NCI-H510A treated with DMSO at 0.1 percent for 48 hours (cell line): ENCODE results near the gene FXYD7.
"Not testable (repeated sequence)": the region's sequence is repeated elsewhere in the genome, so short reads cannot be mapped to it uniquely, and the experiment has no call there.

Experiments used
- DNase-seq: peaks from one replicate; lab custom pipeline; 2025; lab: John Stamatoyannopoulos, UW

FXYD7 gene

DNA sequence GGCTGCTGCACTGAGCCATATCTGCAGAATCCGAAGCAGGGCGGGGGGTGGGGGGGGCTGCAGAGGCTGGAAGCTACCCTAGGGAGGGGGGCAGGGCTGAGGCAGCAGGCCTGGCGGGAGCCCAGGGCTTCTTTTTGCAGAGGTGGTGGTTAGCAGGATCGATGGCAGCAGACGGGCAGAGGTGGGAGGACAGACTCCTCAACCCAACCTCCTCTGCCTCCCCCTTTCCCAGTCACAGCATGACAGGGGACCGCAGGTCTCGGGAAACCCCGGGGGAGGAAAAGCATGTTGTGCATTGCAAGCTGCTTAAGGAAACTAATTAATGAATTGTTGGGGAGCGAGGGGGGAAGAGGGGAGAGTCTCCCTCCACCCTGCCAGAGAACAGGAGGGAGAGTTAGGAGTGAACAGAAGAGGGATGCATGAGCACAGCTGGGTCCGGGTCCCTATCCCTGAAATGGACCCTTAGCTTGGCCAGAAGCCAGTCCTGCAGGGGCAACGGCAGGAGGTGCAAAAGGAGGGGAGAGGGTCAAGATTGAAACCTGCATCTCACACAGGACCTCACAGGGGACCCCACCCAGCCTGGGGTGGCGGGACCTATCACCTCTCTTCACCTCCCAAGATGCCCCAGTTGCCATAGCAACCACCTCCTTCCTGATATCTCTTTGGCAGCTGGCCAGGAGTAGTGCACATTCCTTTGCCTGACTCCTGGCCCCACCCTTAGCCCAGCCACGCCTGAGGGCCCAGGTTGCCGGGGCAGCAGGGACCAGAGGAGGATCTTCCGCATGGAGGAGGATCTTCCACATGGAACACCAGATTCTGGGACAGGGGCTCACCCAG is 1.8 kb downstream of the FXYD7 start:
- DNase-seq: no peak

DNA sequence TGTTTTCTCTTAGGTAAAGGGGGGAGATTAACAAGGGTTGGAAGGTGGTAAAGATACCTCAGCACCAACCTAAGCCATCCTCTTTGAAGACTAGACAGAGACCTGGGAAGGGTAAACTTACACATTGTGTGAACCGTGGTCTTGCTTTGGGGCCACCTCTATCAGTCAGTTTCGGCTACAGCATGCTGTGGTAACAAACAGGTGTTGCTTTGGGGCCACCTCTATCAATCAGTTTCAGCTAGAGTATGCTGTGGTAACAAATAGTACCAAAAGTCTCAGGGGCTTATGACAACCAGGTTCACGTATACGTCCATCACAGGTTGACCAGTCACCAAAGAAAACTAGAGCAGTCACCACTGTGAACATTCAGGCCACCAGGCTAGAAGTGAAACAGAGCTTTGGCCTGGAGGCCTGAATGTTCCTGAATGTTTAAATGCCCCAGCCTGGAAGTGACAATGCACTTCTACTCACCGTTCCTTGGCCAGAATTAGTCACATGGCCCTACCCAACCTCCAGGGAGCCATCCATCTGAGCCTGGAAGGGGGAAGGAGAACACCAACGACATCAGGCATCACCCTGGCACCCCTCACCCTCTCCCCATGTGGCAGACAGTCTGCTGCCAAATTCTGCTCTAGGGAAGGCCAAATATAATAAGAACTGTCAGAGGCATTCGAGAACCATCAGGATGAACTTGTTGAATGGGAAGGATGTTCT is 3.8 kb downstream of the FXYD7 start:
- DNase-seq: no peak

GRCh38 chr19:35149463-35149862 is 6.4 kb downstream of the FXYD7 start:
- DNase-seq: no peak

GRCh38 chr19:35150445-35150844 is 7.4 kb downstream of the FXYD7 start:
- DNase-seq: no peak

GRCh38 chr19:35151273-35152065 is 8.4 kb downstream of the FXYD7 start:
- no peak for DNase-seq

- DNase-seq: not testable (repeated sequence)
These were observed 10.1 kb downstream of the FXYD7 start for GRCh38 chr19:35153129-35153522.

- DNase-seq: no peak
These were observed 10.9 kb downstream of the FXYD7 start for GRCh38 chr19:35153701-35154524.

- DNase-seq: no peak
These were observed 11.7 kb downstream of the FXYD7 start, which contains the start of gene FXYD5 for GRCh38 chr19:35154525-35155406. Gene FXYD5 (plus strand): TSS chr19:35154735. CDS start chr19:35155551, 816 bp downstream.

DNA sequence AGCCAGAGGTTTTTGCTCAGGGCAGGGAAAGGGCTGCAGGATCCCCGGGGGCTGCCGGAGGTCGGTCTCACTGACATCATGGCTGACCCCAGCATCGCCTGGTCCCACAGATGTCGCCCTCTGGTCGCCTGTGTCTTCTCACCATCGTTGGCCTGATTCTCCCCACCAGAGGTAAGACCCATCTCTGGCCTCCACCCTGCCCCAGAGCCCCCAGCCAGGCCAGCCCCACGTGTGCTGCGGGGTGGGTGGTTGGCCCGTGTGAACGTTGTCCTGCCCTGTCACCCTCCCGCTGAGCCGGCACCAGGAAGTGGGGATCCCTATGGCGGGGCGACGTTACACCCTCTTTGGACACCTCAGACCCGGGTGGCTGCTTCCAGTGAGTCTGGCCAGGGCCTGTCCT is 12.4 kb downstream of the FXYD7 start:
- DNase-seq: no peak

DNA sequence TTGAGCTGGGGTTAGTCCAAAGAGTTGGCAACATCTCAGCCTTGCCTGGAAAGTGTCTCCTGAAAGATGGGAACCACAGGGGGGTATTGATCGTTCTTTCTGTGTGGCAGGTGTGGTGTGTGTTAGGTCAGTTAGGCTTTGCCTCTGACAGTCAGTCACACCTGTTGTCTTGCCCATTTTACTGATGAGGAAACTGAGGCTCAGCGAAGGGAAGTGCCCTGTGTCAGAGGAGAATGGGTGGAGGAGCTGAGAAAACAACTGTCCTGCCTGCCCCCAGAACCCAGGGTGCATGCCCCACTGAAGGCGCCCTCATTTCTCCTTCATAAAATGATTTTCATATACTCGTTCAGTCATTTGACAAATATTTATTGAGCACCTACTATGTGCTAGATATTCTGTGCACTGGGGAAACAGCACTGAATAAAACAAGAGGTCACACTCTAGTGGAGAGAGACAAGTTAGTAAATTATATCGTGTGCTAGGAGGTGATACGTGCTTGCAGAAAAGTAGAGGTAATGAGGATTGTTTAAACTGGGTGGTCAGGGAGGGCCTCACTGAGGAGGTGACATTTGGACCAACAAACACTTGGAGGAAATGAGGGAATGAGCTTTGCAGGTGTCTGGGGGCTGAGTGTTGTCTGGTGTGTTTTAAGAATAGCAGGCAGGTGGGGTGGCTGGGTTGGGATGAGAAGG is 13.1 kb downstream of the FXYD7 start:
- DNase-seq: no peak

GRCh38 chr19:35156673-35157014 is 13.6 kb downstream of the FXYD7 start:
- no peak for DNase-seq

GRCh38 chr19:35157431-35157830 is 14.4 kb downstream of the FXYD7 start:
- DNase-seq: no peak

DNA sequence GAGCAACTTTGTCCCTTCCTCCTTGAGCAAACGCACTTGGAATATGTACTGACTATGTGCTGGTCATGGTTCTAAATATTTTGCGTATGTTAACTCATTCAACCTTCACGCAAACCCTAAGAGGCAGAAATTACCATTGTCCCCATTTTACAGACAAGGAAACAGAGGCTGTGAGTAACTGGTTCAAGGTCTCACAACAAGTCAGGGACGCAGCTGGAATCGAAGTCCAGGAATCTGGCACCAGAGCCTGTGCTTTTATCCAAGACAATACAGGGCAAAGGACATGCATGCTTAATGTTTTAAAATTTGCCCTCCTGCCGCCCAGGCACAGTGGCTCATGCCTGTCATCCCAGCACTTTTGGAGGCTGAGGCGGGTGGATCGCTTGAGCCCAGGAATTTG is 16.6 kb downstream of the FXYD7 start:
- no peak for DNase-seq

DNA sequence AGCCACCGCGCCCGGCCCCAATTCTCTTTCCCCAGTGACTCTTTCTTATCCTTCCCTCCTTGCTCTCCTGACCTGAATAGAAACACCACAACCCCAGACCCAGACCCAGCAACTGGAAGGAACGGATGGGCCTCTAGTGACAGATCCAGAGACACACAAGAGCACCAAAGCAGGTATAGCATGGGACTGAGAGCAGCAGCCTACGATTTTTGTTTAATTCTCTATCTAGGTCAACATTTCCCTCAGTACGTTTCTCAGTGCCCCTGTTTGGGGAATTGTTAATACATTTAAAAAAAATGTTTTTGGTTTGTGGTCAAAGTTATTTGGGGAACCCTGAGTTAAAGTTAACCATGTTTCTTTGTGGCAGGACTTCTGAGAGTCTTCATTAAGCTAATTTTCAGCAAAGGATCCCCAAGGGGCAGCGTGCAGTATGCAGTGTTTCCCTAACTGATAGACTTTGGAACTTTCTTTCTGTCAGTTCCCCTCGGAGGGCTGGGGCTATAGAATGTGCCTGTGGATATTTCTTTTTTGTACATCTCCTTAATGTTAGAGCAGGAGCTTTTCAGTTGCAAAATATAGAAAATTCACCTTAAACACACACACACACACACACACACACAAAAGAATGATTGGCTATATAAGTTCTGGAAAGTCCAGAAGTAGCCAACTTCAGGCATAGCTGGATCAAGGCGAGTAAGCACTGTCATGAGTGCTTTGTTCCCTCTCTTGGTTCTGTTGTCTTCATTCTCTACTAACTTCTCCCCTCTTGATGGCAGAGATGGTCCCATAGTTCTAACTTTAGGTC is 17.8 kb downstream of the FXYD7 start:
- DNase-seq: no peak

DNA sequence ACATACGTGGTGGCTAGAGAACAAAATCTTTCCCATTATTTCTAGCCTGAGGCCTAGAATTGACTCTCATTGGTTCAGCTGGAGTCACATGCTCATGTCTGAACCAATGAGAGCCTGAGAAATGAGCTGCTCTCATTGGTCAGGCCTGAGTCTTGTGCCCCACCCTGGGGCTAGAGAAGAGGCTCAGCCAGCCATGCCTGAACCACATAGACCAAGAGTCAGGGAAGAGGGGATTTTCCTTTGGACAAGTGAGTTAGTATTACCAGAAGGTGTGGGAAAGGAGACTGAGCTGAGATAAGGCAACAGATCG is 18.3 kb downstream of the FXYD7 start:
- no peak for DNase-seq

- DNase-seq: no peak
These were observed 19.6 kb downstream of the FXYD7 start for GRCh38 chr19:35162471-35163326.

DNA sequence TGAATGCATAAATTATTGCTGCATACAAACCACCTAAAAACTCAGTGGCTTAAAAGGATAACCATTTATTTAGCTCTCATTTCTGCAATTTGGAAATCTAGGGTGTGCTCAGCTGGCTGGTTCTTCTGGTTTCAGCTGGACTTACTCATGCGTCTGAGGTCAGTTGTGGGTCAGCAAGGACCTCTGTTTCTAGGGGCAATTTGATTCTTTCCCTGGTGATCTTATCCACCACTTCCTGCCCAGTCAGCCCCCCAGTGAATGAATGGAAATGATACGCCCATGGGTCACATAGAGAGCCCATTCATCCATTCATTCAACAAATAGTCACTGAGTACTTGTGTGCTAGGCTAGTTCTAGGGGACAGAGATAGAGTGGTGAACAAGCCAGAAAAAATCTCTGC is 21.4 kb downstream of the FXYD7 start:
- no peak for DNase-seq
